NCI-H748 treated with DMSO at 0.1 percent for 48 hours (cell line): Measurements from ENCODE around the gene NTRK1.
A peak's percentile ranks its signal among the peaks of the same experiment; 100 is the strongest.

Experiments used
- DNase-seq: peaks from one replicate; lab custom pipeline; 2025; lab: John Stamatoyannopoulos, UW

NTRK1 gene

GRCh38 chr1:156838972-156839371 lies 21.7 kb upstream of the NTRK1 start:
- DNase-seq: no peak

DNA sequence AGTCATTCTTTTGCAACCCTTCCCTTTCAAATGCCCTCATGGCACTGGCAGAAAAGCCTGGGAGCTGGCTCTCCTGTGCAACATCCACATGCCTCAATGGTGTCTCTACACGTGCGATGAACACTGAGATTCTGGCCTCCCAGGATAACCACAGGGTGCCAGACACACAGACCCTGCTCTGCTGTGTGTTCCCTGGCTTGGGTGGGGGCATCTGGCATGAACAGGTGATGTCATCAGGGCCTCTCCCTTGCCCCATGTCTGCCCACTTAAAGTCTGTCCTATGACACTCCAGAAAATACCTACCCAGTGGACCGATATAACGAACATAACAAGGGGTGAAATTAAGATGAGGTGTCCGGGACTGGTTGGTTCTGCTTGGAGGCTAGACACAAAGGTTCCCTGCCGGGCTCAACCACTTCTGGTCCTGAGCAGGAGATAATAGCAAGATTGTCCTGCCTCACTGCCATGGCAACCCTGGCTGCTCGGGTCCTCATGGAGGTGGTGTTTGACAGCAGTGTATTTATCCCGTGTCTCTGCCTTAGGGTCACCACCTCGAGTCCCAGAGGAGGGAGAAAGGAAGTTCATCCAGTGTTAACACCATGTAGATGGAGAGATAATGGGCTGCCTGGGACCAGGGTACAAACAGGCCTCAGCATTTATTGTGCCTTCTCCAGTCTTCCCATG lies 21.1 kb upstream of the NTRK1 start:
- no peak for DNase-seq

DNA sequence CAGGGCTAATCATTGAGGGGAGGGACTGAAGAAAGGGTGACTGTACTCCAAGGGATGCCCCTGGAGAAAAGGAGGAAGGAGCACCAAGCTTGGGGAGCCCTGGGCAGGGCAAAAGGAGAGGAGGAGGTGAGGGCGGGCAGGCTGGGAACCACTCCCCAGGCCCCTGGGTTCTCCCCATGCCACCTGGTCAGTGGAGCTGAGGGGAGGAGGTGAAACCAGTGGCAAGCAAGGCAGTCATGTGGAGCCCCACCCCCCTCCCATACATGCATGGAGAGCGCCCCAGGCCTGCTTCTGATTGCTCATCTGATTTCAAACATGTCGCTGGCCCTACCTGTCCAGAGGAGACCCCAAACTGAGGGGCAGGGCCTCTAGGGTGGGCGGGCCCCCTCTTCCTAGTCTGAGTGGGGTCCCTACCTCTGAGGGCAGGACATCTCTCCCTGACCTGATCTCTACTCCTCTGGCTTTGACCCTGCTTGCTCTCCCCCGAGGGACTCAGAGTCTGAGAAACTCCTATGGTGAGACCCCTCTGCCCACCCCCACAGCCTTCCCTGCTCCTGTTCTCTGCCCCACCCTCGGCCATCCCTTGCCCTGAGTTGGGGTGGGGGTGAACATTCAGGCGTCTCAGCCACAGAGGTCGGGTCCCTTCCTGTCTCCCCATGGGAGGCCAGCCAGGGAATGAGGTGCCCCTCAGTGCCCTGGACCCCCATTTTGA lies 20.3 kb upstream of the NTRK1 start:
- DNase-seq: no peak

GRCh38 chr1:156840898-156841279 lies 19.8 kb upstream of the NTRK1 start:
- no peak for DNase-seq

DNA sequence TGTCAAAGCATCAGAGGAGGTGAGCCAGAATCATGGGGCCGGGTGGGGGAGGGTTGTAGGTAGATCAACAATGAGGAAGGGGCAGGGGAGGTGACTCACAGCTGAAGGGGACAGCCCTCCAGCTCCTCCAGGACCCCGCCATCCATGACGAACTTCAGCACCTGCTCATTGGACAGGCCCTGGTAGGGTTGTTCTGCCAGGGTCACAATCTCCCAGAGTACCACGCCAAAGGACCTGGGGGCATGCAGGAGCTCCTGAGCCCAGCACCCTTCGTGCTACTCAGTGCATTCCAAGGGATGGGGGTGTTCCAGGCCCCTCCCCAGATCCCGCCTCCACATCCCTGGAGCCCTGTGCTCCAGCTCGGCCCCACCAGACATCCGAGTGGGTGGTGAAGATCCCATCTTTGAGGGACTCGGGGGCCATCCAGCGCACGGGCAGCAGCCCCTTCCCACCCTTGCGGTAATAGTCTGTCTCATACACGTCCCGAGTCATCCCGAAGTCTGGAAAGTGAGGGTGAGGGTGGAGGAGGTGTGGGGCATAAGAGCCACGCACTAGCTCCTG lies 19.3 kb upstream of the NTRK1 start:
- DNase-seq: no peak

- DNase-seq: no peak
Observed at GRCh38 chr1:156842618-156843300, 17.9 kb upstream of the NTRK1 start.

- no peak for DNase-seq
Observed at GRCh38 chr1:156844102-156844501, 16.6 kb upstream of the NTRK1 start.

DNA sequence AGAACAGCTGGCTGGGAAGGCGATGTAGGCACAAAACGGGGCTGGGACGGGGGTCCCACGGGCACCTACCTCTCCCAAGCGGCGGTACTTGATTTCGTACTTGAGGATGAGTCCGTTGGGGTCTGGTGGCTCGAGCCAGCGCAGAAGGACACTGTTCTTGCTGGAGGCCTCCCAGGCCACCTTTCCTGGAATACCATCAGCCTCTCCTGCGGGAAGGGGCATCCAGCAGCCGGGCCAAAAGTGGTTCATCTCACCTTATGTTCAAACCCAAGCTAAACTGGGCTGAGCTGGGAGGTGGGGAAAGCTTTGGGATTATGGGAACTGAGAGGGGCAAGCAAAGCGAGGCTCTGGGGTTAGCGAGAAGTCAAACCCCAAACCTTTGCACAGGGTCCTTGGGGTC lies 16.0 kb upstream of the NTRK1 start:
- DNase-seq: no peak

DNA sequence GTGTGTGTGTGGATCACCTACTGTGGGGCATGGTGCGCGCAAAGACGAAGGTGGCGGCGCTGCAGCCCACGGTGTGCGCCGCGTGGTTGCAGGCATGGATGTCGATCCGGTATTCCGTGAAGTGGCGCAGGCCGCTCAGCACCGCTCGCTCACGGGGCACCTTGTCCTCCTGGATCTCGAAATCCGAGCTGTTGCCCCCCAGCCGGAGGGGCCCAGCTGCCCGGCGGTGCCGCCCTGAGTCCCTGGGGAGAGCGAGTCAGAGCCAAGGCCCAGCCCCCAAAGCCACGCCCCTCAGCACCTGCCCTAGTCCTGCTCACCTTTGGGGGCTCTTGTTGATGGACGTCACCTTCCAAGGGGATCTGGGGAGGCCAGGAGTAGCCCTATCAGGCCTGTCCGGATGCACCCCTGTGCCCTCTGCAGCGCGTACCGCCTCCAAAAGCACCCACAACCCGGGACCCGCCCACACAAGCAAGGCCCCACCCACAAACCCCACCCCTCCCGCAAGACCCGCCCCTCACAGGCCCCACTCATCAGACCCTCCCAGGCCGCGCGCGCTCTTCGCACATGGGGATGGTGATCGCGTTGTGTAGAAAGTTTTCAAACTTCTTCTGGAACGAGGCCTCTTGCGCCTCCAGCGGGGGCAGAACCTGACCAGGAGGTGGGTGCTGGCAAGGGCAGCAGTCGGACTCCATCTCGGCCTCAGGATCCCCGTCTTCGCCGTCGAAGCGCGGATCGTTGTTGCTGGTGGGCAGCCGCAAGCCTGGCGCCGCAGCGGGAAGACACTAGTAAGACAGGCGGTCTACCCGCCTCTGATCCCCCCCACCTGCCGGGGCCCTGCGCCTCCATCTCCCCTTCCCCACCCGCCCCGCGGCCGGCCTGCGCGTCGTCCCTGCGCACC lies 15.4 kb upstream of the NTRK1 start:
- no peak for DNase-seq

GRCh38 chr1:156845953-156846545 lies 14.6 kb upstream of the NTRK1 start:
- DNase-seq: no peak

DNA sequence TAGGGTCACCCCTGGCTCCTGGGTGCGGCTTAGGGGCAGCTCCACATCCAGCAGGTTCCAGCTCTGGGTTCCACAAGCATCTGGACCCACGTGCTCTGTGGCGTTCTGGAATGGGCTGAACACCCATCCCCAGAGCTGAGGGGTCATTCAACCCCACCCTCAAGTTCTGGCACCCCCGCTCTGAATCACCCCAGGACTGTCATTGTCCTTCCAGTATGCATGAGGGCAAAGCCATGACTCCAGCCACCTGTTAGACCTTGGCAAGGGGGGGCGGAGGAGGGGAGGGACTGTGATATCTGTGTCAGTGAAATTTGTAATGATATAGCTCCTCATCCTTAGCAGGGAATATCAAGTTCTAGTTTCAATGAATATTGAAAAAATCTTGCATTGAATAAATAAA lies 14.0 kb upstream of the NTRK1 start:
- no peak for DNase-seq

GRCh38 chr1:156847591-156848460 lies 12.8 kb upstream of the NTRK1 start:
- no peak for DNase-seq

GRCh38 chr1:156848461-156849150 lies 12.1 kb upstream of the NTRK1 start:
- no peak for DNase-seq

DNA sequence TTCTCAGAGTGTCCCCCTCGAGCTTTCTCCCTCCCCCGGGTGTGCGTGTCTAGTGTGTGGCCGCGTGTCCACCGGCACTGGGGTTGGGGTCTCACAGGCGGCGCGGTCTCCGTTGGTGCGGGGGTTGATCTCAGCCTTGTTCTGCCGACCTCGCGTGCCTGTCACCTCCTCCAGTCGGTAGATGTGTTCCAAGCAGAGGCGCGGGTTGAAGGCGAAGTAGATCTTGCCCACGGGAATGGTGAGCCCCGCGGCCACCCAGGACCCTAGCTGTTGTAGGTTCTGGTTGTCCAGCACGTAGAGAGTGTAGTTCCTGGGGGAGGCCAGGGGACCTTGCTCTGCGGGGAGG lies 11.5 kb upstream of the NTRK1 start:
- DNase-seq: no peak

DNA sequence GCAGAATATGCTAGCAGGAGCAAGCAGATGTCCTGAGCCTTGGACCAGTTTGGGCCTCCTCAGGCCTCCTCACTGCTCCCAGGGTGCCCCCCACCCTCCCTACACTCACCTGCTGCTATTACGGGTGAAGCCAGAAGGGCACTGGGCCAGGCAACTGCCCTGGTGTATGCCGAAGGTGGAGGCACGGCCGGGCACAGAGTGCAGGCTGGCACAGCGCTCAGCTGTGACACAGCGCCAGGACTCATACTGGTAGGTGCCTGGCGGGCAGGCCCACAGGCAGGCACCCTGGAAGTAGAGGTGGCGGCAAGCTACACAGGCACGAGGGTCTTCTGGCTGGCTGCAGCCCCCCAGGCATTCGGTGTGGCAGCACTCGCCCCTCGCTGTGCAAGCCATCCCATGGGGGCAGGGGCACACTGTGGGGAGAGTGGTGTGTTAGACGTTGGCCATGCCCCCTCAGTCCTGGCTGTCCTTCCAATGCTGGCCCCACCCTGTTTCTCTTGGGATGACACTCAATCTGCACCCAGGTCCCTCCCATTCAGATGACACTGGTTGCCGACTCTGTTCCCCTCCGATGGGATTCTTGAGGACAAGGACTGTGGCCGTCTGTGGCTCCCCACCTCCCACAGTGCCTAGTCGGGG lies 8.8 kb upstream of the NTRK1 start:
- no peak for DNase-seq

- peak; percentile 90 for DNase-seq
Observed at GRCh38 chr1:156852418-156852874, 8.2 kb upstream of the NTRK1 start.

DNA sequence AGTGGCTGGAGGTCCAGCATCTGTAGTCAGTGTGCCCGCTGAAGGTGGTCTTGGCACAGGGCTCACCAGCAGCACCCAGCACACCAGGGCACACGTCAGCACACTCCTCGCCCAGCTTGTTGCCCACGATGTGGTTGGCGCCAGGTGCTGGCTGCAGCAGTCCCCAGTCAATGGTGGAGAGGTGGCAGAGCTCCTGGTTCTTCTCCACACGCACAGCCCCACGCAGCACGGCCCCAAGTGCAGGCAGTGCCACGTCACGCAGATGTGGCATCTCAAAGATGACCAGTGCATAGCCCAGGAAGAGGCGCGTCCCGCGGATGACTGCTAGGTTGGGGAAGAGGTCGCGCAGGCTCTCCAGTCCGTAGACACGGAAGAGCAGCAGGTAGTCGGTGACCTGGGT lies 6.9 kb upstream of the NTRK1 start:
- DNase-seq: no peak

- no peak for DNase-seq
Observed at GRCh38 chr1:156854634-156855033, 6.0 kb upstream of the NTRK1 start.

DNA sequence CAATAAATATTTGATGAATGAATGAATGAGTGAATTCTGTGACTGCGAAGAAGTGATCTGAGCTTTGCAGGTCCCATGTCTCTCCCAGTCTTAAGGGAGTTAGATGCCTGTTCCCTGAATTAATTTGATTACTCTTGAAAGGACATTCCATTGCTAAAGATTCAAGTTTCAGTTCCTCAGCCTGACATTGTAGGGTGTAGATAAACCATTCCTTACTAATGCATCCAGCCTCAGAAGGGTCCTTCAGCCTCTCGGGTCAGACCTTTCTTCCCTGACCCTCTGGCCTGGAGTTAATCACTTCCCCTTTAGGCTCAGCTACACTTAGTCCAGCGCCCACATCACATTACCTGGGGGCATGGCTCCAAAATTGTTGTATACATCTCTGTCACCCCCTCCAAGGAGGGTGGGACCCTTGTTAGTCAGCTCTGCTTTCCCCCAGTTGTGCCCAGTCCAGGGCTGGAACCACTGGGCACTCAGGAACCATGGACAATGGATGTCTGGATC lies 4.3 kb upstream of the NTRK1 start:
- DNase-seq: no peak
